GM10248 (cell line): Measurements from ENCODE around the gene FBXO36.

Experiments
- CTCF ChIA-PET: fragments of 300-600 bp; sonication (Branson Sonifier 250); formaldehyde crosslinking; extraction: SDS; loops from one replicate; lab custom pipeline; 2021; ENCODE audit warnings: antibody characterized with exemption; lab: Yijun Ruan, JAX
- POLR2A ChIA-PET: fragments of 350-650 bp; sonication (Branson Sonifier 250); formaldehyde crosslinking; extraction: SDS; loops from one replicate; lab custom pipeline; 2020; ENCODE audit warnings: antibody characterized with exemption; lab: Yijun Ruan, JAX
- DNase-seq: peaks from one replicate; pipeline ENCODE4 v3.0.0; 2012; ENCODE audit errors: extremely low spot score
- TF ChIP-seq, protein P1 (sequence below): IDR thresholded peaks from 2 replicates; pipeline ENCODE4 v1.5.1; 2012; ENCODE audit warnings: mild to moderate bottlenecking, low read depth; ENCODE audit errors: extremely low read depth, missing control alignments, control extremely low read depth

The FBXO36 gene

DNA sequence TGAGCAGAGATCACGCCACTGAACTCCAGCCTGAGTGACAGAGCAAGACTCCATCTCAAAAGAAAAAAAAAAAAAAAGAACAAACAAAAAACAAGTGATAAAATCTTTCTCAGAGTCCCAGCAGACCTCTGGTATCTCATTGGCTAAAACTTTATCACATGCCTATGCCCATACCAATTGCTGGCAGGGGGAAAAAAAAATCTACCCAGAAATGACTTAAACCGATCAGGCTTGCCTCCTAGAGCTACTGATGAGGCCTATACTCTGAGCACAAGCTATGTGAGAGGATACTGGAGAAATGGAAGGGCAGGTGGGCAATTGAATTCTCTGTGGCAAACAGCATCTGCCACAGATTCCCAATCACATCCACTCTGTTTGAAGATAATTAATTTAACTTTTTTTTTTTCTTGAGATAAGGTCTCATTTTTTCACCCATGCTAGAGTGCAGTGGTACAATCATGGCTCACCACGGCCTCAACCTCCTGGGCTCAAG, 49.0 kb downstream of the FBXO36 start:
- POLR2A ChIA-PET, result no interaction called here
- CTCF ChIA-PET, result interaction anchor here (0.8 kb wide), 1 partner anchor 26 kb away, joined by 3 read pairs; no protein-coding TSS in a partner anchor
- TF ChIP-seq, protein P1, sequence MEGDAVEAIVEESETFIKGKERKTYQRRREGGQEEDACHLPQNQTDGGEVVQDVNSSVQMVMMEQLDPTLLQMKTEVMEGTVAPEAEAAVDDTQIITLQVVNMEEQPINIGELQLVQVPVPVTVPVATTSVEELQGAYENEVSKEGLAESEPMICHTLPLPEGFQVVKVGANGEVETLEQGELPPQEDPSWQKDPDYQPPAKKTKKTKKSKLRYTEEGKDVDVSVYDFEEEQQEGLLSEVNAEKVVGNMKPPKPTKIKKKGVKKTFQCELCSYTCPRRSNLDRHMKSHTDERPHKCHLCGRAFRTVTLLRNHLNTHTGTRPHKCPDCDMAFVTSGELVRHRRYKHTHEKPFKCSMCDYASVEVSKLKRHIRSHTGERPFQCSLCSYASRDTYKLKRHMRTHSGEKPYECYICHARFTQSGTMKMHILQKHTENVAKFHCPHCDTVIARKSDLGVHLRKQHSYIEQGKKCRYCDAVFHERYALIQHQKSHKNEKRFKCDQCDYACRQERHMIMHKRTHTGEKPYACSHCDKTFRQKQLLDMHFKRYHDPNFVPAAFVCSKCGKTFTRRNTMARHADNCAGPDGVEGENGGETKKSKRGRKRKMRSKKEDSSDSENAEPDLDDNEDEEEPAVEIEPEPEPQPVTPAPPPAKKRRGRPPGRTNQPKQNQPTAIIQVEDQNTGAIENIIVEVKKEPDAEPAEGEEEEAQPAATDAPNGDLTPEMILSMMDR, result no peak
- DNase-seq, result no peak

DNA sequence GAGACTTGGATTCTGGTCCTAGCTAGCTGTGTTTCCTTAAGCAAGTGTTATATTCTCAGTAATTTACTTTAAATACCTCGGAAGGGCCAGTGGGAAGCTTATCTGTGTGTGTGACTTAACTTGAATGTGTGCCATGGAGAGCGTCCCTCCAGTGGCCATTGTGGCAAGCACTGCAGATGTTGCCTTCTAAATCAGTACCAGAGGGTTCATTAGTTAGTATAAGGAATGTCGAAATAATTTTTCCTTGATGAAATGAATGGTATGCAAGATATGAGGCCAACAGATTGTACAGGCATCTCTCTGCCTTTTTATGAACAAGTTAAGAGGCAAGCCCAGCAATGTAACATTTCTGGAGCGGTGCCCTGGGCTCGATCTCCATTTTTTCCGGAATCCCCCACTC, 52.0 kb downstream of the FBXO36 start:
- DNase-seq, result no peak
- POLR2A ChIA-PET, result no interaction called here
- TF ChIP-seq, protein P1, result no peak
- CTCF ChIA-PET, result no interaction called here

DNA sequence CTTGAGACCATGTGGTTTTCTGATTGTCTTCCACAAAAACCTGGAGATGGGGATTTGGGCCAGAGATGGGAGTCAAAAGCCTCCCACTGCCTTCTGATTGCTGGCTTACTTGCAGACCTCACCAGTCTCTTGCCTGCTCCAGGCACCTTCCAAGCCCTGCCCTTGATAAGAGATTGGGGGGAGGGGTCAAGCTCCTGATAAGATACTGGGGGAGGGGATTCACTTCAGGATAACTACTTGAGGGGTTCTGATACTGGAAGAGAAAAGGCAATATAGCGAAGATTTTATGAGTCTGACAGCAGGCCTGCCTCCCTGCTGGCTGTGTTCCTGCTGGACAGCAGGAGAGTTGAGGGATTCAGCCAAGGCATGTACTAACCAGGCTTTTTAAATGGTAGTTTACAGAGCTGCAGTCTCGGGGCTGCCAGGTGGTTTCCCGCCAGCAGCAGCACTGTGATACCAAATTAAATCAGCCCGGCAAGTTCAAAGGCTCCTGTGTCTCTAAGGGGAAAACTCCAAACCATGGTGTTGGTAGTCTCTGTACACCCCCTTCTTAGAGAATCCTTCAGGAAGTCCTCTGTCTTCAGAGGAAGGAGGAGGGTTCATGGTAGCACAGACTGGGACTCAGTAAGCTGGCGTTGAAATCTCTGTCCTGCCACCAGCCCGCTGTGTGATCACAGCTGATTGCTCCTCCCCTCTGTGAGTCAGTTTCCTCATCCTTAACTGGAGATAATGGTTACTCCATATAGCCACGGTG, 58.3 kb downstream of the FBXO36 start:
- TF ChIP-seq, protein P1, result no peak
- CTCF ChIA-PET, result interaction anchor here (1.0 kb wide), 1 partner anchor 22 kb away, joined by 4 read pairs; no protein-coding TSS in a partner anchor
- POLR2A ChIA-PET, result no interaction called here
- DNase-seq, result peak; percentile 42

DNA sequence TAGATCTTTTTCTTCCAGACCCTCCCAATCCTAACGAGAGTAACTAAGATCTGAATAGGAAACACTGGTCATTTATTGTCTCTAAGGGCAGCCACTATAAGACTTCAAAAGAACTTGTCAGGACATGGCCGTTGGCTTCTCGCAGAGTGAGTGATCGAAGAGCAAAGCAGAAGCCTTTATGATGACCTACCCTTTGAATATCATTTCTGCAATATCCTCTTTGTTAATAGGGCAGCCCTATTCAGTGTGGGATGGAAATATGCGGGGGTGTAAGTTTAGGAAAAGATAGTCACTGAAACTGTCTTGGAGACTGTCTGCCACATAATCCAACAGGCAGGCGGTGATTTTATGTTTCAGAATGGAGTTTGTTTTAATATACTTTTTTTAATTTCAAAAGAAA, 70.9 kb downstream of the FBXO36 start:
- CTCF ChIA-PET, result no interaction called here
- POLR2A ChIA-PET, result no interaction called here

DNA sequence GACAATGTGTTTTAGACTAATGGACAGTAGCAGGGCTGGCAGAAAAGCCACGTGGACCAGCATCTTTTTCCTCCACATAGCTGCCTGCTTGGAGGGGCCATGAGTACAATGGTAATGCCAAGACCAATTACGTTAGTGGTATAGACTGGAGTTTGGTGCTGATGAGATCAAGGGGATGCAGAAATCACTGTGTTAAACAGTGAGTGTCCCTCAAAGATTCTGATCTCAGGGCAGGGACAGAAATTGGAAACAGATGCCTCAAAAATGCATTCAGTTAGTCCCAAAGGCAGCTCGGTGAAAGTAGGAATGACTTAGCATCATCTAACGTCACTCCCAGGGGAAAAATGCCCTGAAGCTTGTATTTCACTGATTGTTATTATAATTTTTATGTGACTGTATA, 74.0 kb downstream of the FBXO36 start:
- TF ChIP-seq, protein P1, result no peak
- no peak for DNase-seq
- POLR2A ChIA-PET, result no interaction called here
- CTCF ChIA-PET, result interaction anchor here (0.6 kb wide), 1 partner anchor 215 kb away, joined by 3 read pairs; no protein-coding TSS in a partner anchor

More for the DNA sequence above, 70.9 kb downstream of the FBXO36 start:
- no peak for DNase-seq
- TF ChIP-seq, protein P1, result no peak

DNA sequence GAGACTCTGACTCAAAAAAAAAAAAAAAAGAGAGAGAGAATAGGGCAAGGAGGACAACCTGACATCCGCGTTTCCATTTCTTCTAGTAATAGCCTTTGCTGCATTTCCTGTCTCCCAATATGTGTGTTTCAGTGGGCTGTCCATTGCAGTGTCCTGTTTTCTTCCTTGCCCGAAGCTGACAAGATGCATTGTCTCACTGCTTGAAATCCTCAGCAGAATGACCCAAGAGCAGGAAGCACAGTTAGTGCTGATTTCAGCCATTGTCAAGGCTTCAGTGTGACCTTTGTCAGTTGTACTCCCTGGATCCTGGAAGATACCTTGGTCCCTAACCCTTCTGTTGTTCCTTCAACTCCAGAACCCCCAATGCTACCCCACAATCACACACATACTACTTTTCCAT, 75.3 kb downstream of the FBXO36 start:
- TF ChIP-seq, protein P1, result no peak
- DNase-seq, result no peak
- CTCF ChIA-PET, result interaction anchor here (0.9 to 2.1 kb wide), 3 partner anchors 9 to 69 kb away, joined by 3 to 10 read pairs (median 3); no protein-coding TSS in a partner anchor
- POLR2A ChIA-PET, result no interaction called here
